ENCODE measurements around the gene CTBP2.

Gene CTBP2

GRCh38 chr10:125043841-125044658 lies 116.3 kb downstream of the CTBP2 start:
- DNase-seq (ENCODE audit: low spot score): no peak

DNA sequence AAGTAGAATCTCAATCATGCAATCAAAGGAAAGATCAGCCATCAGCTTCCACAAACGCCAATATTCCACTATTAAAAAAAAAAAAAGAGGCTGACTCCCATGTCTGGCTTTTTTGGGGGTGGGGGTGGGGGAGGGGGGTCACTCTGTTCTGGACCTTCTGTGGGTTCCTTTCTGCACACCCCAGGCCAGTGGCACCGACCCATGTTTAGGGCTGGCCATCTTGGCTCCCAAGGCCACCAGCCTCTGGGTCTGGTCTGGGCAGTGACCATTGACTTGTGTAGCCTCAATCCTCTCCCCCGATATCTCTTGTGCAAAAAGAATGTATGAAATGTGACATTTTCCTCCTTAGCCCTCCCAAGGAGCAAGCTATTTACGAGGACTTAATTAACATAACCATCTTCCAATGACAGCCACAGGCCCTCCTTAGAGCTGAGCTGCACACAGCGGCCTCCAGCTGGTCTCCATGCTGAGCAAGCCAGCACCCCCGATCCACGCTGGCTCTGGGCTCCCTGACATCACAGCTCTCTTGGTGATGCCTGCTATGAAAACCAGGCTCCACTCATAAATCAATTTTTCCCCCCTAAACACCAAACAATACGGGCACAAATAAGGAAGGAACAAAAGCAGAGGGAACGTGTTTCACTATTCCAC lies 118.4 kb downstream of the CTBP2 start:
- DNase-seq (ENCODE audit: low spot score): no peak

- no peak for DNase-seq (ENCODE audit: low spot score)
Measured at GRCh38 chr10:125039354-125039769, 121.0 kb downstream of the CTBP2 start.

- DNase-seq (ENCODE audit: low spot score): peak; percentile 46
Measured at GRCh38 chr10:125038637-125039036, 121.7 kb downstream of the CTBP2 start.

DNA sequence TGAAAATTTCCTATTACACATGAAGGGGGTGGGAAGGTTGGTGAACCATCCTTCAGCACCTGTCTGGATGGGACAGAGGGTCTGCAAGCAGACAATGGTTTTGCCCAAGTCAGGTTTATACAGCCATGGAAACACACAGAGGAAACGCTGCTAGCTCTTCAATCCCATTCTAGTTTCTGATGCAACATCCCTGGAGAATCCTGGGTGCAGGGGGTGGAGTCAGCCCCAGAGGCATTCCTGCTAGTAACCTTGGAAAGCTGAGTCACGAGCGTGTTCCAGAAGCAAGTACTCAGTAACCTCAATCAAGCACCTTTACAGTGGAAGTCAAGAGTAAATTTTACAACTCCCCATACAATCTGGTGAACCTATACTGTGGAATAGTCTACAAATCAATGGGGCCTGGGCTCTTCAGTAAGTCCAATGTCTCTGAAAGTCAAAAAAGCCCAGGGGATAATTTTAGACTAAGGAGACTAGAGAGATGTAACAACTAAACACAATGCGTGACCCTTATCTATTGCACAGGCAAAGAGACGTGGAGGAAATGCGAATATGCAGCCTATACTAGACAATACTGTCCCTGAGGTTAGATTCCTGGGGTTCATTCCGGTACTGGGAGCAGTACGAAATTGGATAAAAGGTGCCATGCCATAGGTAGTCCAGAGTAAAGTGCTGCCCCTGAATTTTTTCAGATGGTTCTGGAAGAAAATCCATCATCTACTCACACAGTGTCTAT lies 123.1 kb downstream of the CTBP2 start:
- DNase-seq (ENCODE audit: low spot score): no peak

GRCh38 chr10:125035588-125036295 lies 124.6 kb downstream of the CTBP2 start:
- DNase-seq (ENCODE audit: low spot score): no peak

DNA sequence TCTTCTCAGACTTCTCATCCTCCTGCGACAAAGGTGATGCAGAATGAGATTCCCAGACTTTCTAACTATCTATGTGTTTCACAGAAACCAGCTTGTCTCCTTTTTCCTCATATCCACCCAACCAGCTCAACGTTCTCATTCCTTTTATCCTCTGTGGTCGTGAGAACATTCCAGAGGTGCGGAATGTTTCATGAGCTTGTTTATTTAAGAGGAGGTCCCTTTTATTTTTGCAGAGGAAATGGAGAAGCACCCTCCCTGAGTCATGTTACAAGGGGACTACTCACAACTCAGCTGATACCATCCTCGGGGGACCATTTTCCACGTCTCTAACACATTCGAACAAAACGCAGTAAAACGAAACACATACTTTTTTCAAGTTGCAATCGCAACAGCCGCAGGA lies 125.2 kb downstream of the CTBP2 start:
- DNase-seq (ENCODE audit: low spot score): no peak

DNA sequence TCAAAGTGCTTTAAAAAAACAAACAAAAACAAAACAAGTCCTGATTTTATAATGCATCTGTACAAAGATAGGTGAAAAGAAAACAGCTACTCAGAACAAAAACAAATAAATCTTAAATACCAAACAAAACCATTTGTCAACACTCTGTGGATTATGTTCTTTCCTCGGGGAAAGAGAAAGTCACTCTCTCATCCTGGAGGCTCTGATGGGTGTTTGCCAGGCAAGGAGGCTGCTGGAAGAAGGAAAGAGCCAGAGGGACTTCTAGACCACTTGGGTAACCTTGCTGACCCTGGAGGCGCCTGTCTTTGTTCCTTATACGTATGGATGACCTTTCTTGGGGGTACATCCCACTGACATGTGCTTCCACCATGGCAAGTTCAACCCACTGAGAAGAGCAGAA lies 125.7 kb downstream of the CTBP2 start:
- no peak for DNase-seq (ENCODE audit: low spot score)

- DNase-seq (ENCODE audit: low spot score): no peak
Measured at GRCh38 chr10:125033146-125033924, 127.0 kb downstream of the CTBP2 start.

GRCh38 chr10:125032474-125033020 lies 127.8 kb downstream of the CTBP2 start:
- DNase-seq (ENCODE audit: low spot score): no peak

- DNase-seq (ENCODE audit: low spot score): no peak
Measured at GRCh38 chr10:125030567-125031197, 129.7 kb downstream of the CTBP2 start.

- no peak for DNase-seq (ENCODE audit: low spot score)
Measured at GRCh38 chr10:125029584-125030242, 130.7 kb downstream of the CTBP2 start.

DNA sequence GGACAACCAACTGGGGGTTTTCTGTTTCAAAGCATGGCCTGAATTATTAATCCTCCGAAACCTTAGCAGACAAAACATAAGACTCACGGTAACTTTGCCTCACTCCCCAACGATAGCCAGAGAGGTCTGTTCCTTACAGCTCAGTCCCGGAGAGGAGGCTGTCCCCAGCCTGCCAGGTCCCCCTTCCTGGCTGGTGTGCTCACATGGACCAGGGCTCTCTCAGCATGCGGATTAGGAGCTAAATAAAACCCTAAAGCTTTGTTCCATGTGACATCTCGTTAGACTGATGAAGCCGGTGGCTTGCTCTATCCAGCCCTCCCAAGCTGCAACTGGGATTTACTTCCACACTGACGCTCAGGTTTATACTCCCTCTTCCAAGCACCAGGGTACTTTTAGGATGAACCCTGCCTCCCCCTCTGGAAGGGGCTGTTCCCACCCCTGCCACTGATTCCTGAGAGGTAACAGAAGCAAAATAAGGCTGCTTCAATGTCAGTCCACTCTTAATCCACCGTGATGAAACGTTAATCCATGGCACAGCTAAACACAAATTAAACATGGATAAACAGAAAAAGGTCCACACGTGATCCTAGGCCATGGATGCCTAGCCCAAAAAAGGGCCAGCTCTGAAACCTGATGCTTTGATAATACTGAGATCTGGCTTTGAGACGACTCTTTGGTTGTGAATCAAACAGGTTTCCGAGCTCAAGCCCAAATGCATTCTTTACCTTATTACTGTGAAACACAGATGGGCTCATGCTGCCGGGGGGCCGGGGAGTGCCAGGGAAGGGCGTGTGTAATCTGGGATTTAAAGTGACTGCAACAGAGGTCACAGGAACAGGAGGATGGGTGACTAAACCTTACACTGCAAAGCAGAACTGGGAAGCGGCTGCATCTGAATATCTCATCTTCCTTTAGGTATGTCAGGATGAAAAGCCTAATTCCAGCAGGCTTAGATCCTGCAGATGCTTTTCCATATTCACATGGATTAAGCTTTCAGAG lies 132.2 kb downstream of the CTBP2 start:
- peak; percentile 60 for DNase-seq (ENCODE audit: low spot score)

DNA sequence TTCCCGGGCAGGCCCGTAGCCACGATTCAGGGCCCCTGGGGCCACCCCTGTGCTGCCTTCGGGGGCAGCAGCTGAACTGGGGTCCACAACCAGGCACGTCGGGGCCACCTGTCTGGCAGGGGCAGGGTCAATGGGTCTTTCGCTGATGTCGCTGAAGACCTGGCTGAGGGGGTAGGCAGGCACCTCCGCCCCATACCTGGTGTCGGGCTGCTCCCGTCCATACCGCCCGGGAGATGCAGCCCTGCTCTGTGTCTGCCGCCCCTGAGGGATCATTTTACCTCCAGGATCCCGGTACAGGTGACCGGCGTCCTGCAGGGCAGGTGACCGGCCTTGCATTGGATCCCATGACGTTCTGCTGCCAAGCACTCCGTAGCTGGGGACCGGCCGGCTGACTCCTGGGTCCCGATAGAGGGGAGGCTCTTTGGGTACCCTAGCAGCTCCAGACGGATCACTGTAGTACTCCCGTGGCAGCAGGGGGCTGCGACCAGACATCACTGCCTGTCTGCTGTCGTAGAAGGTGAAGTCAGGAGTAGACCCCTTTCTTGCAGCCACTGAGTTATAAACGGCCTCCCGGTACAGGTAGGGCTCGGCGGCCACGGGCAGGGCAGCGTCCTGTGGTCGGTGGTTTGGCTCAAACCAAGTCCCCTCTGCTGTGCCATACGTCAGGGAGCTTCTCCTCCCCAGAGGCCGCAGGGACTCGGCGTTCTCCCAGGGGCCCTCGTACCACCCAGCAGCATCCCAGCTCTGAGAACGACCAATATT lies 133.2 kb downstream of the CTBP2 start:
- DNase-seq (ENCODE audit: low spot score): no peak

DNA sequence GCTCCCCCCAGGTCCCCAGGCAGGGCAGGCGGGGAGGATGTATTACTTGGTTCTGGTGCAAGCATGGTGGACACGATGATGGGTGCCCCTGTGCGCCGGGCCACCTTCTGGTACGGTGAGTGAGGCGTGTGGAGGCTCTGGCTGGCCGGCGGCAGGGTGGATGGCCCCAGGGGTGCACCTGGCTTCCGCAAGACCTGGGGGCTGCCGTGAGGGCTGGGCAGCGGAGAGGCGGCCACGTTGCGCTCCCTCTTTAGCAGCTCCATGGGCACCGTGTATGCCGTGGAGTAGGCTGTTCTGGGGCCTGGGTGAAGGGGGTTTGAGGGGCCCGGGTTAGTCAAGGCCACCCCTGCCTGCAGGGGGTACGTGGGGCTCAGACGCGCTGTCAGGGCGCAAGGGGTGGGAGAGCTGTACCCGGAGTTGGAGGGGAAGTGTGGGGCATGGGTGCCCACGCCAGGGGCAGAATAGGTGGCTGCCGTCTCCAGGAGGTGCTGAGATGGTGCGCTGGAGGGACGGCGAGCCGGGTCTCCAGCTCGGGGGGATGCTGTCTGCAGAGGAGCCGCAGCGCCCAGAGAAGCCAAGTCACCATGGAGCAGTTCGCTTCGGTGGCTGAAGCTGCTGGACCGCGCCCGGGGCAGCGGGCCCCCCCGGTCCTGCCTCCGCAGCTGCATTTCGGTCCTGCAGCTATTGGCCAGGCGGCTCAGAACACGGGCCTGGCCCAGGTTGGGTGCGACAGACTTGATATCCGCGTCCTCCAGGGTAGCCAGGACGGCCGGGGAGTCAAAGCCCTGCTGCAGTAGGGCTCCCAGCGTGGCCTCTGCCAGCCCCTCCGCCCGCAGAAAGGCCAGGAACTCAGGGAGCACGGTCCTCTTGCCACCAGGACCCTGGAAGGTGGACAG lies 134.1 kb downstream of the CTBP2 start:
- no peak for DNase-seq (ENCODE audit: low spot score)

DNA sequence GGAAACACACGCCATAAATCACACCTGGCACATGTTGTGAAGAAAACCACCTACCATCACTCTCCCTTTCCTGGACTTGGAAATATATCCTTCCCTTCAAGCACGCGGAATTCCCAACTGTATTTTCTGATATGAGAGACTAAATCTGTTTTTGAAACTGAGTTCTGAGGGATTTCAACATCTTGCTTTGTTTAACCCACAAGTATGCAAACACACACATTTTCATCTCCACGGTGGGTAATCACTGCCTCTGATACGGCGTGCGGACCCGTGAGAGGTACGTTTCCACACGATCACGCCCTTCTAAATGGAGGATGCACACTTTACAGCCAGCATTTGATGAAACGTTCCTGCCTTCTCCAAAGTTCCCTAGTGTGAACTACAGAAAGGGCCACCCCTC lies 135.0 kb downstream of the CTBP2 start:
- no peak for DNase-seq (ENCODE audit: low spot score)

Data from D341Med (cell line).